Measurements from ENCODE around the gene WDR33. TPM values are rescaled to one million over a fixed set of nuclear protein-coding genes. Genes with fewer than 3 reads are reported as not detected.
"Not testable (repeated sequence)": the region's sequence is repeated elsewhere in the genome, so short reads cannot be mapped to it uniquely, and the experiment has no call there.

Gene WDR33
- total RNA-seq, 3 donors from 2014 or later: 49.4 to 83.3 (median 50.1) TPM

DNA sequence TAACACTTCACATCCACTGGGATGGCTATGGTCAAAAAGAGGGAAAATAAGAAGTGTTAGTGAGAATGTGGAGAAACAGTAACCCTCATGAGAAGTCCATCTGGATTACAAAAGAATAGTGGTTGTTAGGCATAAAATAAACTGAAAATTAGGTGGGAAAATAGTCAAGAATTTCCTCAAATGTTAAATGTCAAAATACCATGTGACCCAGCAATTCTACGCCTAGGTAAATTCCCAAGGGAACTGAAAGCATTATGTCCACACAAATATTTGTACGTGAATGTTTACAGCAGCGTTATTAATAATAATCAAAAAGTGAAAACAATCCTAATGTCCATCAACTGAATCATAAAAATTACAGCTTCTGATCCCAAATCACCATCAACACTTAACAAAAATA, 11.0 kb downstream of the WDR33 start:
- Histone ChIP-seq H3K4me1 (no peaks in the 10 kb centered on the region), H3K27me3 (no peaks in the 10 kb centered on the region), H3K9me3 (no peaks in the 10 kb centered on the region), H3K36me3 (no peaks in the 10 kb centered on the region), H3K4me3 (no peak overlapping the region), H3K27ac (no peak overlapping the region)
- no peak for DNase-seq (ENCODE audit: low spot score in 2 of 2)
- TF ChIP-seq, protein P1, sequence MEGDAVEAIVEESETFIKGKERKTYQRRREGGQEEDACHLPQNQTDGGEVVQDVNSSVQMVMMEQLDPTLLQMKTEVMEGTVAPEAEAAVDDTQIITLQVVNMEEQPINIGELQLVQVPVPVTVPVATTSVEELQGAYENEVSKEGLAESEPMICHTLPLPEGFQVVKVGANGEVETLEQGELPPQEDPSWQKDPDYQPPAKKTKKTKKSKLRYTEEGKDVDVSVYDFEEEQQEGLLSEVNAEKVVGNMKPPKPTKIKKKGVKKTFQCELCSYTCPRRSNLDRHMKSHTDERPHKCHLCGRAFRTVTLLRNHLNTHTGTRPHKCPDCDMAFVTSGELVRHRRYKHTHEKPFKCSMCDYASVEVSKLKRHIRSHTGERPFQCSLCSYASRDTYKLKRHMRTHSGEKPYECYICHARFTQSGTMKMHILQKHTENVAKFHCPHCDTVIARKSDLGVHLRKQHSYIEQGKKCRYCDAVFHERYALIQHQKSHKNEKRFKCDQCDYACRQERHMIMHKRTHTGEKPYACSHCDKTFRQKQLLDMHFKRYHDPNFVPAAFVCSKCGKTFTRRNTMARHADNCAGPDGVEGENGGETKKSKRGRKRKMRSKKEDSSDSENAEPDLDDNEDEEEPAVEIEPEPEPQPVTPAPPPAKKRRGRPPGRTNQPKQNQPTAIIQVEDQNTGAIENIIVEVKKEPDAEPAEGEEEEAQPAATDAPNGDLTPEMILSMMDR (IDR thresholded peaks at IDR 0.05): no peak
- TF ChIP-seq POLR2AphosphoS5 (IDR thresholded peaks at IDR 0.05) (no peak), POLR2A (IDR thresholded peaks at IDR 0.05) (no peak)
- intact Hi-C loops (cut with DNase I; ENCODE audit: low total_unique reads): loop anchor here (10.0 kb wide), 1 partner anchor 1585 kb away; no protein-coding TSS in a partner anchor

DNA sequence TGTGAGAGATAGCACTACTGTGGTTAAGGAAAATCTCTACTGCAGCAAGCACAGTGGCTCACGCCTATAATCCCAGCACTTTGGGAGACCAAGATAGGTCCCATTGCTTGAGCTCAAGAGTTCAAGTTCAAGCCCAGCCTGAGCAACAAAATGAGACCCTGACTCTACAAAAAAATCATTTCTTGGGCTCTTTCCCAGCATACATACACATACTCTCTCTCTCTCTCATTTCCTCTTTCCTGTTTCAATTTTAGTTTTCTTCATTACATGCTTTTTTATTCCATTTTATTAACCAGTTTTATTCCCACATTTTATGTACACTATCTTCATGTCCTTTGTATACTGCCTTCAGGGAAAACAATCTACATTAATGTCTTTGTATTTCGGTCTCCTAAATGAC, 14.6 kb downstream of the WDR33 start:
- no peak overlapping the region for H3K4me3 ChIP-seq
- intact Hi-C loops (cut with DNase I; ENCODE audit: low total_unique reads): loop anchor here (10.0 kb wide), 1 partner anchor 1582 kb away; no protein-coding TSS in a partner anchor
- no peaks in the 10 kb centered on the region for H3K4me1 ChIP-seq
- no peaks in the 10 kb centered on the region for H3K27me3 ChIP-seq
- H3K27ac ChIP-seq: no peak overlapping the region
- no peak for DNase-seq (ENCODE audit: low spot score in 2 of 2)
- no peaks in the 10 kb centered on the region for H3K9me3 ChIP-seq
- TF ChIP-seq POLR2A (IDR thresholded peaks at IDR 0.05) (no peak), POLR2AphosphoS5 (IDR thresholded peaks at IDR 0.05) (no peak)
- TF ChIP-seq, protein P1 (IDR thresholded peaks at IDR 0.05): no peak
- H3K36me3 ChIP-seq: no peaks in the 10 kb centered on the region

DNA sequence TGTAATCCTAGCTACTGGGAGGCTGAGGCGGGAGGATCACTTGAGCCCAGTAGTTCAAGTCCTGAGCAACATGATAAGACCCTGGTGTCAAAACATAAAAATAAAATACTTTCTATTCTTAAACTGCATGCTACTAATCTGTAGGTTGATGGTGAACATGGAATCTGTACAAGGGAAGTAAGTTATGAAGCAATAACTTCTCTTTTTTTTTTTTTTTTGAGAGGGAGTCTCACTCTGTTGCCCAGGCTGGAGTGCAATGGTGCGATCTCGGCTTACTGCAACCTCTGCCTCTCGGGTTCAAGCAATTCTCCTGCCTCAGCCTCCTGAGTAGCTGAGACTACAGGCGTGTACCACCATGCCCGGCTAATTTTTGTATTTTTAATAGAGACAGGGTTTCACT, 16.1 kb downstream of the WDR33 start:
- not testable (repeated sequence) for H3K4me1 ChIP-seq; H3K9me3 ChIP-seq; DNase-seq (ENCODE audit: low spot score in 2 of 2); H3K36me3 ChIP-seq; H3K27me3 ChIP-seq; H3K27ac ChIP-seq; H3K4me3 ChIP-seq
- intact Hi-C loops (cut with DNase I; ENCODE audit: low total_unique reads): loop anchor here (2.0 to 10.0 kb wide), 2 partner anchors 46 to 1580 kb away; no protein-coding TSS in a partner anchor

DNA sequence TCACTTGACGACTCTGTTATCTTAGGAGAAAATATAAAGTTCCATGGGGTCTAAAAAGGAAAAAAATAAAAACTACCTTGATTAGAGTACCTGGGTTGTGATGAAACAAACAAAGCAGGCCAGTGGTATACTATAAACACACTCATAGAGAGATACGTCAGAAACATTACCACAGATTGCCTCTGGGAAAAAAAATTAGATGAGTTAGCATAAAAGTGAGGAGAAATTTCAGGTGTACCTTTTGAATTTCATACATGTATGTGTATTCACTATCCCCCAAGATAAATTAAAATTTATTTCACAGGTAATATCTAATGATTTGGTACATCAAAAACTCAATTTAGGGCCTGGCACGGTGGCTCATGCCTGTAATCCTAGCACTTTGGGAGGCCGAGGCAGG, 18.2 kb downstream of the WDR33 start:
- DNase-seq (ENCODE audit: low spot score in 2 of 2): no peak
- H3K27ac ChIP-seq: no peak overlapping the region
- TF ChIP-seq, protein P1 (IDR thresholded peaks at IDR 0.05): no peak
- TF ChIP-seq POLR2A (IDR thresholded peaks at IDR 0.05) (no peak), POLR2AphosphoS5 (IDR thresholded peaks at IDR 0.05) (no peak)
- no peaks in the 10 kb centered on the region for H3K27me3 ChIP-seq
- H3K4me1 ChIP-seq: no peaks in the 10 kb centered on the region
- intact Hi-C loops (cut with DNase I; ENCODE audit: low total_unique reads): loop anchor here (10.0 kb wide), 1 partner anchor 1578 kb away; no protein-coding TSS in a partner anchor
- no peaks in the 10 kb centered on the region for H3K36me3 ChIP-seq
- H3K9me3 ChIP-seq: no peaks in the 10 kb centered on the region
- no peak overlapping the region for H3K4me3 ChIP-seq

DNA sequence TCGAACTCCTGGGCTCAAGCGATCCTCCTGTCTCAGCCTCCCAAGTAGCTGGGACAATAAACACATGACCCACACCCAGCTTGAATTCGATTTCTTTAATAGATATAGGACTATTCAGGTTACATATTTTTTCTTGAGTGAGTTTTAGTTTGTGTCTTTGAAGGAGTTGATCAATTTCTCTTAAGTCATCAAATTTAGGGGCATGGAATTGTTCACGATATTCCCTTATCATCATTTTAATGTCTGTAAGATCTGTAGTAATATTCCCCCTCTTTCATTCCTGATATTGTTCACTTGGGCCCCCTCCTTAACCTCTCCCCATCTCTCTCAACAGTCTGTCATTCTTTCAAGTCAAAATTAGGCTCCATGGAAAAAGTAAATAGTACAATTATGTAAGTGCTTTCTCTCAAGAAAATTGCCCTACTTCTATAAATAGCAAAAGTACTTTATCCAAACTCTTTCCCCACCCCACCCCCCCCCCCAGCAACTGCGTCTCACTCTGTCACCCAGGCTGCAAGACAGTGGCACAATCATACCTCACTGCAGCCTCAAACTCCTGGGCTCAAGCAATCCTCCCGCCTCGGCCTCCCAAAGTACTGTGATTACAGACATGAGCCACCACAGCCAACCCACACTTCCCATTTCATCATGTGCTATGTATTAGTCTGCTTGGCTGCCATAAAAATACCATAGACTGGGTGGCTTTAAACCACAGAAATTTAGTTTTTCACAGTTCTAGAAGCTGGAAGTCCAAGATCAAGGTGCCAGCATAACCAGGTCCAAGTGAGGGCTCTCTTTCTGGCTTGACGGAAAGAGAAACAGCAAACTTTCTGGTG, 20.1 kb downstream of the WDR33 start:
- Histone ChIP-seq H3K36me3 (no peaks in the 10 kb centered on the region), H3K9me3 (no peaks in the 10 kb centered on the region), H3K27ac (no peak overlapping the region), H3K27me3 (no peaks in the 10 kb centered on the region), H3K4me1 (no peaks in the 10 kb centered on the region), H3K4me3 (no peak overlapping the region)
- TF ChIP-seq, protein P1 (IDR thresholded peaks at IDR 0.05): no peak
- no peak for DNase-seq (ENCODE audit: low spot score in 2 of 2)
- intact Hi-C loops (cut with DNase I; ENCODE audit: low total_unique reads): loop anchor here (10.0 kb wide), 1 partner anchor 1576 kb away; no protein-coding TSS in a partner anchor

Measured in breast epithelium (tissue), 4 donors.